Measurements from ENCODE around the gene USO1. TPM values are rescaled to one million over a fixed set of nuclear protein-coding genes. Genes with fewer than 3 reads are reported as not detected.

The USO1 gene
- total and polyA plus RNA-seq, 10 donors, result 16.4 to 64.8 (median 45.1) TPM

- intact Hi-C loops (cut with DNase I; ENCODE audit: low total_unique reads), result no loop called here
- Histone ChIP-seq H3K36me3 (peaks cover 0 to 29% (median 0%) of the 10 kb centered on the region in 6 donors), H3K4me3 (no peak overlapping the region), H3K4me1 (peaks cover 0 to 30% (median 11%) of the 10 kb centered on the region in 6 donors), H3K27ac (no peak overlapping the region), H3K27me3 (replicated peaks in 1 of 7) (no peaks in the 10 kb centered on the region), H3K9me3 (no peaks in the 10 kb centered on the region)
- no peak for DNase-seq
- no peak for TF ChIP-seq POLR2AphosphoS5 (IDR thresholded peaks at IDR 0.05)
- no peak for TF ChIP-seq POLR2A (IDR thresholded peaks at IDR 0.05)
- TF ChIP-seq CTCF (IDR thresholded peaks at IDR 0.05 in 8 of 11, conservative IDR thresholded peaks at IDR 0.05 in 3 of 11), result no peak
Measured at GRCh38 chr4:75742451-75742850, 18.1 kb downstream of the USO1 start.

DNA sequence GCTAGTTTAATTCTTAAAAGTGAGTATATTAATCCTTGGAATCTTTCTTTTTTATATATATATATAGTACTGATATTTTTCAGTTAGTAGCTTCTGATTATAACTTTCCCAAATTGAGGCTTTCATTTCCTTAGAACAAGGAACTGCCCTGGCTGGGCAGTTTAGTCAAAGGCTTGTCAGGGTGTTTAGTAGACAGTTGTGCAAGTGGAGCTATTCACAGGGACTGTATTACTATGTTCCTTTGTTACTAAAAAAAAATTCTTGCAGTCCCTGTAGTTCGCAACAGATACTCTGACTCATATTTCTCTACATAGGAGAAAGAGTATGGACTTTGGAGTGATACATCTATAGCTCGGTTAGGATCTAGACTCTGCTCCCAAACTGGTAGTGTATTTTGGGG is 20.8 kb downstream of the USO1 start:
- peak overlapping the region in 3 of 8 donors; percentile 10 to 26 (median 16) for H3K27ac ChIP-seq
- no peak for DNase-seq
- H3K4me1 ChIP-seq, result peaks cover 0 to 26% (median 9%) of the 10 kb centered on the region in 6 donors
- TF ChIP-seq POLR2AphosphoS5 (IDR thresholded peaks at IDR 0.05), result no peak
- TF ChIP-seq CTCF (IDR thresholded peaks at IDR 0.05 in 8 of 11, conservative IDR thresholded peaks at IDR 0.05 in 3 of 11), result no peak
- no peak for TF ChIP-seq POLR2A (IDR thresholded peaks at IDR 0.05)
- WGBS, 5 donors, result 40 to 73% (median 69%) methylated on average over 2 of the region's 2 CpGs
- no peaks in the 10 kb centered on the region for H3K9me3 ChIP-seq
- H3K27me3 ChIP-seq (replicated peaks in 1 of 7), result no peaks in the 10 kb centered on the region
- intact Hi-C loops (cut with DNase I; ENCODE audit: low total_unique reads), result no loop called here
- no peak overlapping the region for H3K4me3 ChIP-seq
- H3K36me3 ChIP-seq, result peaks cover 0 to 31% (median 0%) of the 10 kb centered on the region in 6 donors

DNA sequence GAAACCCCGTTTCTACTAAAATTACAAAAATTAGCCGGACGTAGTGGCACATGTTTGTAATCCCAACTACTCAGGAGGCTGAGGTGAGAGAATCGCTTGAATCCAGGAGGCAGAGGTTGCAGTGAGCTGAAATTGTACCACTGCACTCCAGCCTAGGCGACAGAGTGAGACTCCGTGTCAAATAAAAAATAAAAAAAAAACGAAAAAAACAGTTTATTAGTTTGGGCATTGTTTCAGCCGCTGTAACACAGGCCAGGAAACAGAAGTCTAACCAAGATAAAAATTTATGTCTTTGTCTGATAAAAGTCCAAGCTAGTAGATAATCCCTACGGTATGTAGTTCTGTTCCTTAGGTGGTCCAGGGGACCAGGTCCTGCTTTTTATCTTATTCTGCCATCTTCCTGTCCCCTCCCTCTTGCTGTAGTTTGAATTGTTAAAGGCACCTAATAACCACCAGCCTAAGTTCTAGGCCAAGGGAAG is 21.4 kb downstream of the USO1 start:
- Histone ChIP-seq H3K27me3 (replicated peaks in 1 of 7) (no peaks in the 10 kb centered on the region), H3K4me3 (no peak overlapping the region), H3K9me3 (no peaks in the 10 kb centered on the region), H3K36me3 (peaks cover 0 to 31% (median 0%) of the 10 kb centered on the region in 6 donors), H3K4me1 (peaks cover 0 to 26% (median 9%) of the 10 kb centered on the region in 6 donors), H3K27ac (peak overlapping the region in 4 of 8 donors; percentile 10 to 31 (median 21))
- WGBS, 5 donors, result 38 to 59% (median 49%) methylated on average over 9 of the region's 9 CpGs
- DNase-seq, result no peak
- no peak for TF ChIP-seq CTCF (IDR thresholded peaks at IDR 0.05 in 8 of 11, conservative IDR thresholded peaks at IDR 0.05 in 3 of 11)
- no peak for TF ChIP-seq POLR2AphosphoS5 (IDR thresholded peaks at IDR 0.05)
- TF ChIP-seq POLR2A (IDR thresholded peaks at IDR 0.05), result no peak
- intact Hi-C loops (cut with DNase I; ENCODE audit: low total_unique reads), result no loop called here

GRCh38 chr4:75752637-75753036 is 28.3 kb downstream of the USO1 start:
- DNase-seq, result no peak
- H3K36me3 ChIP-seq, result peaks cover 5 to 72% (median 32%) of the 10 kb centered on the region in 6 donors
- 96 to 99% (median 98%) methylated on average over 7 of the region's 7 CpGs for WGBS, 5 donors
- intact Hi-C loops (cut with DNase I; ENCODE audit: low total_unique reads), result no loop called here
- TF ChIP-seq POLR2A (IDR thresholded peaks at IDR 0.05) (no peak), POLR2AphosphoS5 (IDR thresholded peaks at IDR 0.05) (no peak), CTCF (IDR thresholded peaks at IDR 0.05 in 8 of 11, conservative IDR thresholded peaks at IDR 0.05 in 3 of 11) (no peak)
- H3K27ac ChIP-seq, result no peak overlapping the region
- no peaks in the 10 kb centered on the region for H3K27me3 ChIP-seq (replicated peaks in 1 of 7)
- H3K9me3 ChIP-seq, result peaks cover 0 to 4% (median 0%) of the 10 kb centered on the region in 8 donors
- peaks cover 0 to 4% (median 0%) of the 10 kb centered on the region in 6 donors for H3K4me1 ChIP-seq
- H3K4me3 ChIP-seq, result no peak overlapping the region
